GM12801 (cell line): ENCODE measurements around the gene GALNT2.

Experiments used
- CTCF ChIP-seq: IDR thresholded peaks from one replicate; pipeline ENCODE4 v1.5.1; 2011; ENCODE audit warnings: control low read depth; ENCODE audit not compliant: insufficient read length; ENCODE audit errors: extremely low read depth

The GALNT2 gene

GRCh38 chr1:230292689-230293389 lies 225.8 kb downstream of the GALNT2 start:
- no peak for TF ChIP-seq CTCF

- no peak for TF ChIP-seq CTCF
These were observed 226.3 kb downstream of the GALNT2 start for GRCh38 chr1:230293390-230293700.

- TF ChIP-seq CTCF: no peak
These were observed 228.3 kb downstream of the GALNT2 start for GRCh38 chr1:230295367-230295766.

GRCh38 chr1:230299191-230300006 lies 232.4 kb downstream of the GALNT2 start:
- no peak for TF ChIP-seq CTCF

GRCh38 chr1:230300322-230301301 lies 233.6 kb downstream of the GALNT2 start:
- no peak for TF ChIP-seq CTCF

- no peak for TF ChIP-seq CTCF
These were observed 234.3 kb downstream of the GALNT2 start for GRCh38 chr1:230301322-230301721.

GRCh38 chr1:230301822-230302221 lies 234.8 kb downstream of the GALNT2 start:
- TF ChIP-seq CTCF: no peak
